HG02981 (cell line): ENCODE measurements around the gene RAPGEF4.

Experiments
- ATAC-seq: cut with Tn5 transposase; IDR thresholded peaks from one replicate; pipeline ENCODE4 v1.9.1; 2021; ENCODE audit warnings: mild to moderate bottlenecking, moderate library complexity; ENCODE audit not compliant: unreplicated experiment

Gene RAPGEF4

GRCh38 chr2:172993931-172994717, 258.5 kb downstream of the RAPGEF4 start:
- no peak for ATAC-seq

GRCh38 chr2:172994864-172995263, 259.2 kb downstream of the RAPGEF4 start:
- no peak for ATAC-seq

GRCh38 chr2:172995323-172996244, 259.9 kb downstream of the RAPGEF4 start:
- ATAC-seq = no peak

- no peak for ATAC-seq
Observed at GRCh38 chr2:172996387-172996961, 260.8 kb downstream of the RAPGEF4 start.

GRCh38 chr2:172997031-172997430, 261.4 kb downstream of the RAPGEF4 start:
- ATAC-seq = no peak

- no peak for ATAC-seq
Observed at GRCh38 chr2:172998547-172999272, 263.1 kb downstream of the RAPGEF4 start.

GRCh38 chr2:172999641-173000386, 264.2 kb downstream of the RAPGEF4 start:
- no peak for ATAC-seq

GRCh38 chr2:173001664-173002604, 266.3 kb downstream of the RAPGEF4 start:
- ATAC-seq = no peak

GRCh38 chr2:173002751-173003541, 267.3 kb downstream of the RAPGEF4 start:
- ATAC-seq = no peak

- ATAC-seq = no peak
Observed at GRCh38 chr2:173008786-173009185, 273.1 kb downstream of the RAPGEF4 start.

- ATAC-seq = no peak
Observed at GRCh38 chr2:173010233-173010632, 274.6 kb downstream of the RAPGEF4 start.

- ATAC-seq = no peak
Observed at GRCh38 chr2:173016451-173016850, 280.8 kb downstream of the RAPGEF4 start.

GRCh38 chr2:173017646-173018420, 282.2 kb downstream of the RAPGEF4 start:
- no peak for ATAC-seq

- ATAC-seq = no peak
Observed at GRCh38 chr2:173019755-173020154, 284.1 kb downstream of the RAPGEF4 start.

GRCh38 chr2:173021939-173022371, 286.3 kb downstream of the RAPGEF4 start:
- ATAC-seq = no peak

GRCh38 chr2:173023718-173024117, 288.1 kb downstream of the RAPGEF4 start:
- no peak for ATAC-seq

GRCh38 chr2:173026479-173026878, 290.8 kb downstream of the RAPGEF4 start:
- ATAC-seq = no peak
